HAP-1 (cell line): ENCODE measurements around the gene SLC30A4.

ENCODE experiments used
- DNase-seq, 2 experiments: peaks; one replicate each; pipeline ENCODE4 v3.0.0-alpha.2; 2016 to 2020; ENCODE audit warnings: low spot score in 2 of 2
- H3K27me3 ChIP-seq: fragments of 250-450 bp; sonication (Bioruptor Pico); 2 replicates; pipeline ENCODE4 v1.5.1; 2020; ENCODE audit warnings: low read depth, mild to moderate bottlenecking, moderate library complexity
- H3K36me3 ChIP-seq: fragments of 250-450 bp; sonication (Bioruptor Pico); replicated peaks from 2 replicates; pipeline ENCODE4 v1.5.1; 2020; ENCODE audit warnings: mild to moderate bottlenecking
- H3K4me1 ChIP-seq: fragments of 250-450 bp; sonication (Bioruptor Pico); 2 replicates; pipeline ENCODE4 v1.5.1; 2020; ENCODE audit warnings: mild to moderate bottlenecking
- H3K4me3 ChIP-seq: fragments of 250-450 bp; sonication (Bioruptor Pico); 2 replicates; pipeline ENCODE4 v1.5.1; 2020; ENCODE audit warnings: mild to moderate bottlenecking, moderate library complexity
- H3K9me3 ChIP-seq: fragments of 250-450 bp; sonication (Bioruptor Pico); 2 replicates; pipeline ENCODE4 v1.5.1; 2020; ENCODE audit warnings: mild to moderate bottlenecking, moderate library complexity
- in situ Hi-C: fragments of 300-500 bp; cut with MboI; formaldehyde crosslinking; loops from 3 replicates; pipeline ENCODE4 v1.14.3; 2020; ENCODE audit warnings: low sequenced_read_pairs, inconsistent platforms, mixed read lengths

SLC30A4 gene

DNA sequence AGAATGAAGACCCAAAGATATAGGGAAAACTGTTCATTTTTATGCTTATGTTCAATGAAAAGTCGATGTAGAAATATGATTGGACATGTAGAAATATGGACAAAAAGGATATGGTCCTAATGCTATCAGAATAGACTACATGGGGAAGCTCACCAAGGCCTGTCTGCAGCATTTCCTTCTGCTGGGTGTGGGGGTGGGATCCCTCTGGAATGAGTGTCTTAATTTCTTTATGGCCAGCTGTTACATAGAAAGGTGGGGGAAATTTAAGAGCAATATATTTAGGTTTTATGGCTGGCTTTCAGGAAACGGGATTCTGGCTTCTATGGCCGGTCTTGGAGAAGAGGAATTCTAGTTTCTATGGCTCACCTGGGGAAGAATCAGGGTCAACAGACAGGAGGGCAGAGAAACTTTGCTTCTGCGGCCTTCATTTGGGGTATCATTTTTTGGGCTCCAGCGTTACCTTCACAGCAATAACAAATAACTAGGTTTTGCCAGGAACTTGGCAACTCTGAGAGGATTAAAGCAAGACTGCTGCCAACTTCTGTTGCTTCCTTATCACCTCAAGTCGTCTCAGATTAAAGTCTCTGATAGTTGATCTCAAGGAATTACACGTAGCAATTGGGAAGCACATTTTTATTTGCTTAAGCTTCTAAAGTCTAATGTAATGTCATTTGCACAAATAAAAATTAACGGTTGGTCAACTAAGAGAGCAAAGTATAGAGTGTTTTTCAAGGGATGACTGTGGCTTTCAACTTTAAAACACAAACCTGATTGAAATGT is 87.2 kb downstream of the SLC30A4 start:
- no peaks in the 10 kb centered on the region for H3K27me3 ChIP-seq
- peaks cover 3% of the 10 kb centered on the region; the same call in 1 of the 2 replicates for H3K4me1 ChIP-seq
- no peaks in the 10 kb centered on the region for H3K36me3 ChIP-seq
- no peaks in the 10 kb centered on the region for H3K9me3 ChIP-seq
- in situ Hi-C loops: no loop called here
- no peak for DNase-seq
- H3K4me3 ChIP-seq: no peak overlapping the region

DNA sequence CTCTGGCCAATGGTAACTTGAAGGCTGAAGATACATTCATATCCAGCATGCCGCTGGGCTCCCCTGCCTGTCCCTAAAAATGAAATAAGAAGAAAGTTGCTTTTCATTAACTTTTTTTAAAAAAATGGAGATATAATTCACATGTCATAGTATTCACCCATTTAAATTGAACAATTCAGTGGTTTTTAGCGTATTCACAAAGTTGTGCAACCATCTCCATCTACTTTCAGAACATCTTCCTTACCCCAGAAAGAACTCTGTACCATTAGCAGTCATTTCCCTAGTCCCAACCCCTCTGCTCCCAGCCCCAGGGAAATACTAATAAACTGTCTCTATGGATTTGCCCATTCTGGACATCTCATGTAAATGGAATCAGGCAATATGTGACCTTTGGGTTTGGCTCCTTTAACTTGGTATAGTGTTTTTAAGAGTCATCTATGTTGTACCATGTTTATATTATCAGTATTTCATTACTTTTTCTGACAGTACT is 88.4 kb downstream of the SLC30A4 start:
- Histone ChIP-seq H3K4me1 (peaks cover 3% of the 10 kb centered on the region; the same call in 1 of the 2 replicates), H3K4me3 (no peak overlapping the region), H3K9me3 (no peaks in the 10 kb centered on the region), H3K27me3 (no peaks in the 10 kb centered on the region), H3K36me3 (no peaks in the 10 kb centered on the region)
- in situ Hi-C loops: no loop called here
- no peak for DNase-seq

GRCh38 chr15:45431511-45431910 is 91.0 kb downstream of the SLC30A4 start:
- in situ Hi-C loops: no loop called here
- Histone ChIP-seq H3K4me3 (no peak overlapping the region), H3K36me3 (no peaks in the 10 kb centered on the region), H3K4me1 (peaks cover 3% of the 10 kb centered on the region; the same call in 1 of the 2 replicates), H3K9me3 (no peaks in the 10 kb centered on the region), H3K27me3 (no peaks in the 10 kb centered on the region)
- DNase-seq: no peak

GRCh38 chr15:45429941-45430792 is 92.4 kb downstream of the SLC30A4 start:
- in situ Hi-C loops: no loop called here
- H3K27me3 ChIP-seq: no peaks in the 10 kb centered on the region
- no peaks in the 10 kb centered on the region for H3K9me3 ChIP-seq
- H3K4me3 ChIP-seq: peak overlapping the region; percentile 50
- H3K4me1 ChIP-seq: peaks cover 3% of the 10 kb centered on the region; the same call in 1 of the 2 replicates
- peak in 1 of 2 experiments; percentile 89 for DNase-seq
- H3K36me3 ChIP-seq: no peaks in the 10 kb centered on the region
